ENCODE measurements around the gene PDGFC. TPM values are rescaled to one million over a fixed set of nuclear protein-coding genes. Genes with fewer than 3 reads are reported as not detected.

The PDGFC gene
- total RNA-seq, 1 donor: 184 TPM

DNA sequence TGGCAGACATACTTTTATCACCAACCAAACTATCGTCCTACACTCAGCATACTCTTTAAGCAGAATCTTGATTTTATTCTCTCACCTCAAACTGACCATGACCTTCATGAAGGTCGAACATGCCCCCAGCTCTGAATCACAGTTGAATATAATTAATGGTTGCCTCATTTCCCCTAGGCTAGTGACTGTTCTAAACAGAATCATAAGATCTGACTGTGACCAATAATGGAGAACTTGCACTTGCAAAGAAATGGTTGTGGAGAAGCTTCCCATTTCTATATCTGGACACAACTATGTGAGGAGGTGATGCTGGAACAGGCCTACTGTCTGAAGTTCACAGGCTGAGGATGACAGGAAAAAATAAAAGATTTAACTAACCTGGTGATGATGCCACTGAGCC is 85.1 kb downstream of the PDGFC start:
- H3K4me3 ChIP-seq (ENCODE audit: low read depth, low read length): no peak overlapping the region
- TF ChIP-seq, protein P1, sequence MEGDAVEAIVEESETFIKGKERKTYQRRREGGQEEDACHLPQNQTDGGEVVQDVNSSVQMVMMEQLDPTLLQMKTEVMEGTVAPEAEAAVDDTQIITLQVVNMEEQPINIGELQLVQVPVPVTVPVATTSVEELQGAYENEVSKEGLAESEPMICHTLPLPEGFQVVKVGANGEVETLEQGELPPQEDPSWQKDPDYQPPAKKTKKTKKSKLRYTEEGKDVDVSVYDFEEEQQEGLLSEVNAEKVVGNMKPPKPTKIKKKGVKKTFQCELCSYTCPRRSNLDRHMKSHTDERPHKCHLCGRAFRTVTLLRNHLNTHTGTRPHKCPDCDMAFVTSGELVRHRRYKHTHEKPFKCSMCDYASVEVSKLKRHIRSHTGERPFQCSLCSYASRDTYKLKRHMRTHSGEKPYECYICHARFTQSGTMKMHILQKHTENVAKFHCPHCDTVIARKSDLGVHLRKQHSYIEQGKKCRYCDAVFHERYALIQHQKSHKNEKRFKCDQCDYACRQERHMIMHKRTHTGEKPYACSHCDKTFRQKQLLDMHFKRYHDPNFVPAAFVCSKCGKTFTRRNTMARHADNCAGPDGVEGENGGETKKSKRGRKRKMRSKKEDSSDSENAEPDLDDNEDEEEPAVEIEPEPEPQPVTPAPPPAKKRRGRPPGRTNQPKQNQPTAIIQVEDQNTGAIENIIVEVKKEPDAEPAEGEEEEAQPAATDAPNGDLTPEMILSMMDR (IDR thresholded peaks at IDR 0.05; ENCODE audit: insufficient read depth, low read depth, low read length): no peak
- no peak for DNase-seq (ENCODE audit: low read depth)

DNA sequence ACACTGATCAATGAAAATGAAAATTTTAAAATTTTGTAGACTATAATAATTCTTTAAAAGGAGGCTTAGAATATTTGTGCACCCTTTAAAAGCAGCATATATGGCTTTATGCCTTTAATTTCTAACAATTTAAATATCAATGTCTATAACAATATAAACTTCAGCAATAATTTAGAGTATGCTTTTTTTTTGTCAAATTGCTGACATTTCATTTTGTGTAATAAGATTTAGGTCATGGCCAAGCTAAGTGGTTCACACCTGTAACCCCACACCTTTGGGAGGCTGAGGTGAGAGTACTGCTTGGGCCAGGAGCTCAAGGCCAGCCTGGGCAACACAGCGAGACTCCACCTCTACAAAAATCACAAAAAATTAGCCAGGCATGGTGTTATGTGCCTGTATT is 86.2 kb downstream of the PDGFC start:
- DNase-seq (ENCODE audit: low read depth): no peak
- no peak overlapping the region for H3K4me3 ChIP-seq (ENCODE audit: low read depth, low read length)
- TF ChIP-seq, protein P1 (IDR thresholded peaks at IDR 0.05; ENCODE audit: insufficient read depth, low read depth, low read length): no peak

DNA sequence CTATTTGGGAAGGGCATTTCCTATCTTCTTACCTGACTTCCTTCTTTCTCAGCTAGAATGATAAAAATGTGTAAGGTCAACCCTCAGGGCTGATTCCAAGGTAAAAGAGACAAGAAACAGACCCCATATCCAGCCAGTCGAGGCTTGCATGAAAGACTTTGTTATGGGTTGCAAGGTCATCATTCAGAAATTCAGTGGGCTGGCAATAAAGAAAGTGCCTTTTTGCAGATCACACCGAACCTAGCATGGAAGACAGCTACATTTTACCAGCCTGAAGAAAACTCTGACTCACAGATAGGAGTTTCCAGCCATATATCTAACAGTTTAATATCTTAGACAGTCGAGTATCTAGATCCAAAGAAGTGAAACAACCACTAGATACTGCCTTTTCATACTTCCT is 87.4 kb downstream of the PDGFC start:
- TF ChIP-seq, protein P1 (IDR thresholded peaks at IDR 0.05; ENCODE audit: insufficient read depth, low read depth, low read length): no peak

DNA sequence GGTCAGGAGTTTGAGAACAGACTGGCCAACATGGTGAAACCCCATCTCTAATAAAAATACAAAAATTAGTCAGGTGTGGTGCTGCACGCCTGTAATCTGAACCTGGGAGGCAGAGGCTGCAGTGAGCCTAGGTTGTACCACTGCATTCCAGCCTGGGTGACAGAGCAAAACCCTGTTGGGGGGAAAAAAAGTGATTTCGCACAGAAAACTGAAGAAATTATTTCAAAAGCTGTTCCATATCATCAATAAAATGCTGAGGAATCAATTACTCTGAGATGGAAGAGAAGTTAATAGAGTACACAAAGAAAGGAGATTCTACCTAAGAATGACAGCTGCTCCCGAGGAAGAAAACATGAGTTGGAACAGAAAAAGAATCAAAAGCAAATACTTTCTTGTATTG is 95.9 kb downstream of the PDGFC start:
- no peak for DNase-seq (ENCODE audit: low read depth)
- no peak overlapping the region for H3K4me3 ChIP-seq (ENCODE audit: low read depth, low read length)
- TF ChIP-seq, protein P1 (IDR thresholded peaks at IDR 0.05; ENCODE audit: insufficient read depth, low read depth, low read length): no peak

More for the DNA sequence above, 87.4 kb downstream of the PDGFC start:
- H3K4me3 ChIP-seq (ENCODE audit: low read depth, low read length): no peak overlapping the region
- DNase-seq (ENCODE audit: low read depth): no peak

DNA sequence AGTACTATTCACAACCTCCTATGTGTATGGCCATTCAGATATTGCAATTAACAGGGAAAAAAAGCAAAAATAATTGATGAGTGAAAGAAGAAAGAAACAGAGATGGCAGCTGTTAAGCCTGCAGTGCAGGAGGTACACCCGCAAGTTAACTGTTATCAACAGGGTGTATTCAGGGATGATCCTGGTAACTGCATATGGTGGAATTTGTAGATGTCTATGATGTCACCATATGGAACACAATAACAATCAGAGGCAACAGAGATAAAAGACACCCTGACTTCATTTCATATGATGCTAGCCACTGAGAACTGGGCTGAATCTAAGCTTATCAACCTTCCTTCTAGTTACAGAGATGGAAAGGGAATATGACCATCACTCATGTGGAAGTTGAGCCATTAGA is 96.5 kb downstream of the PDGFC start:
- TF ChIP-seq, protein P1 (IDR thresholded peaks at IDR 0.05; ENCODE audit: insufficient read depth, low read depth, low read length): no peak
- no peak for DNase-seq (ENCODE audit: low read depth)
- no peak overlapping the region for H3K4me3 ChIP-seq (ENCODE audit: low read depth, low read length)

DNA sequence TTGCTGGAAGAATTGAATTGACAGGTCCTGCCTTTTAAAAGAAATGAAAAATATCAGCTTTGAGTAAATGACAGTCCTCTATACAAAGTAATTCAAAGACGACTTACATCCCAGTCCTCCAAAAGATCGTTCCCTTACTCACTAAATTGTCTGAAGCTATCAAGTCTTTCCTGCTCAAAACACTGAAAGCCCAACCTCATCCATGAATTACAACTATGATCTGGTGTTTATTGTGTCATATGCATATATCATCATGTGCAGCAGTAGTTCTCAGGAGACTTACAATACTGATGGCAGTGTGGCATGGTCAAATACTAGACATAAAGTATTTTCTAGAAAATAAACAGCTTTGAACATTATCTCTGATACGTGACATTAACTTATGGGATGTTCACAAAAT is 97.8 kb downstream of the PDGFC start:
- H3K4me3 ChIP-seq (ENCODE audit: low read depth, low read length): no peak overlapping the region
- TF ChIP-seq, protein P1 (IDR thresholded peaks at IDR 0.05; ENCODE audit: insufficient read depth, low read depth, low read length): no peak
- no peak for DNase-seq (ENCODE audit: low read depth)

DNA sequence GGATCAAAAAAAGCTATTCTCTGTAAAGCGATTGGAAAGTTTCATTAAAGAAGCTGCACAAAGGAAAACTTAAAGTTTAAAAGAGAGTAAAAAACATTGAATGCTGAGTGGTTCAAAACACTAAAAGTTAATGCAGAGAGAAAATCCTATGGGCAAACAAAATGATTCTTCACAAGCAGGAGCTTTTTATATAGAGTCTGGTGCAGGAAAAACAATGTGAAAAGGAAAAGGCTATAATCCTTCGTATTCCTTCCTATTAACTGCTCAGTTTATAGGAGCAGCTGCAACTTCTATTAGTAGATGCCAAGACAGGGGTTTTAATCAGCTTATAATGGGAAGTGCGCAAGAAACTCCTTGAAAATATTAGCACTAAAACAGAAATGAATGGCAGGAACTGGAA is 100.7 kb downstream of the PDGFC start:
- TF ChIP-seq, protein P1 (IDR thresholded peaks at IDR 0.05; ENCODE audit: insufficient read depth, low read depth, low read length): no peak
- H3K4me3 ChIP-seq (ENCODE audit: low read depth, low read length): no peak overlapping the region
- no peak for DNase-seq (ENCODE audit: low read depth)
